T-helper 2 cell treated with Interferon-gamma antibody and Interleukin-4, amounts not matched to agents 5 μg/mL and 100 μg/mL, for 36 hours (primary cell): ENCODE data around the gene DLGAP4.
A peak's percentile ranks its signal among the peaks of the same experiment; 100 is the strongest.

Experiments
- DNase-seq: peaks from one replicate; pipeline ENCODE4 v3.0.0; 2021; ENCODE audit warnings: low spot score
- H3K27ac Mint-ChIP-seq: one replicate; pipeline ENCODE4 v1.8.0; 2021; ENCODE audit warnings: mild to moderate bottlenecking, mixed read lengths
- H3K27me3 Mint-ChIP-seq: one replicate; pipeline ENCODE4 v1.8.0; 2021; ENCODE audit warnings: low read depth, mixed read lengths
- H3K36me3 Mint-ChIP-seq: one replicate; pipeline ENCODE4 v1.8.0; 2021; ENCODE audit warnings: low read depth, mixed read lengths
- H3K4me1 Mint-ChIP-seq: one replicate; pipeline ENCODE4 v1.8.0; 2021; ENCODE audit warnings: low read depth, mixed read lengths
- H3K4me3 Mint-ChIP-seq: one replicate; pipeline ENCODE4 v1.8.0; 2022; ENCODE audit warnings: mild to moderate bottlenecking, moderate library complexity, mixed read lengths
- H3K9me3 Mint-ChIP-seq: one replicate; pipeline ENCODE4 v1.8.0; 2021; ENCODE audit warnings: mixed read lengths

Gene DLGAP4

GRCh38 chr20:36541227-36541767 lies 235.2 kb downstream of the DLGAP4 start, which contains the start of gene MYL9:
Gene MYL9, plus strand, starts transcription at chr20:36541519. Its CDS starts 3,366 bp downstream, at chr20:36544885.
- H3K27ac Mint-ChIP-seq = no peak within 1 kb of the TSS
- H3K27me3 Mint-ChIP-seq = peaks cover 3% of the 10 kb centered on the region
- no peaks in the 10 kb centered on the region for H3K4me1 Mint-ChIP-seq
- peak; percentile 6 for DNase-seq
- H3K36me3 Mint-ChIP-seq = no peaks in the 10 kb centered on the region
- no peak within 1 kb of the TSS for H3K4me3 Mint-ChIP-seq
- no peaks in the 10 kb centered on the region for H3K9me3 Mint-ChIP-seq

- DNase-seq = no peak
- no peak overlapping the region for H3K4me3 Mint-ChIP-seq
- H3K4me1 Mint-ChIP-seq = no peaks in the 10 kb centered on the region
- no peaks in the 10 kb centered on the region for H3K36me3 Mint-ChIP-seq
- H3K9me3 Mint-ChIP-seq = no peaks in the 10 kb centered on the region
- peaks cover 3% of the 10 kb centered on the region for H3K27me3 Mint-ChIP-seq
- no peak overlapping the region for H3K27ac Mint-ChIP-seq
These were observed 235.8 kb downstream of the DLGAP4 start for GRCh38 chr20:36541768-36542488.

GRCh38 chr20:36542516-36543183 lies 236.5 kb downstream of the DLGAP4 start:
- no peaks in the 10 kb centered on the region for H3K9me3 Mint-ChIP-seq
- no peak overlapping the region for H3K4me3 Mint-ChIP-seq
- H3K36me3 Mint-ChIP-seq = no peaks in the 10 kb centered on the region
- H3K27me3 Mint-ChIP-seq = peaks cover 3% of the 10 kb centered on the region
- no peak for DNase-seq
- H3K4me1 Mint-ChIP-seq = no peaks in the 10 kb centered on the region
- H3K27ac Mint-ChIP-seq = no peak overlapping the region

- H3K4me3 Mint-ChIP-seq = no peak overlapping the region
- peaks cover 3% of the 10 kb centered on the region for H3K27me3 Mint-ChIP-seq
- H3K27ac Mint-ChIP-seq = no peak overlapping the region
- H3K4me1 Mint-ChIP-seq = no peaks in the 10 kb centered on the region
- no peaks in the 10 kb centered on the region for H3K36me3 Mint-ChIP-seq
- DNase-seq = no peak
- H3K9me3 Mint-ChIP-seq = no peaks in the 10 kb centered on the region
These were observed 237.3 kb downstream of the DLGAP4 start for GRCh38 chr20:36543184-36544133.

DNA sequence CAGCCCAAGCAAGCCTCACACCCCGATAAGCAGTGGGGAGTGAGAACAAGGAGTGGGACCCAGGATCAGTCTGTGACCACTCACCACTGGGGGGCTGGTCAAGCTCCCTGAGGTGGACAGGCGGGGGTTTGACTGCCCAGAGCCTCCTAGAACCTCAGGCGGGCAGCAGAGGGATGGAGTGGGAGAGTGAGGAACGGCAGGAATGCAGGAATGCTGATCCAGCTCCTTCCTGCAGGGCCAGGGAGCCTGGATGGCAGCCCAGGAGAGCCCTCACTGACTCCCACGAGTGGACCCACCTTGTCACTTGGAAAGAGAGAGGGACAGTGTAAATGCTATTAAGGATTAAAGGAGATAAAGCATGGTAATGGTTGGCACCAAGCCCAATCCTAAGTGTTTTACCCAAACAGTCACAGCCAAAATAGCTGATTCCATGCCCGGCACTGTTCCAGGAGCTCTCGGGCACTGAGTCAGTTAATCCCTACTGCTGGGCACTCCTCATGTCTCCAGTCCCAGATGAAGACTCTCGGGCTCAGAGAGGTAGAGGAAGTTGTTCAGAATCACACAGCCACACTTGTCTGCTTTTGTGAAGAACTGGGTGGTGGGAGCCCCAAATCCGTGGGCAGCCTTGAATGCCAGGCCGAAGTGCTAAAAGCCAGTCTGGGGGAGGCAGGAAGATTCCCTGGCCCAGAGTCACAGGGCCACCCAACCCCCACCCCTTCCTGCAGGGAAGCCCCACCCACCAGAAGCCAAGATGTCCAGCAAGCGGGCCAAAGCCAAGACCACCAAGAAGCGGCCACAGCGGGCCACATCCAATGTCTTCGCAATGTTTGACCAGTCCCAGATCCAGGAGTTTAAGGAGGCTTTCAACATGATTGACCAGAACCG lies 238.2 kb downstream of the DLGAP4 start:
- peaks cover 3% of the 10 kb centered on the region for H3K27me3 Mint-ChIP-seq
- H3K36me3 Mint-ChIP-seq = no peaks in the 10 kb centered on the region
- H3K27ac Mint-ChIP-seq = no peak overlapping the region
- no peaks in the 10 kb centered on the region for H3K9me3 Mint-ChIP-seq
- H3K4me3 Mint-ChIP-seq = no peak overlapping the region
- no peak for DNase-seq
- H3K4me1 Mint-ChIP-seq = no peaks in the 10 kb centered on the region

- Mint-ChIP-seq H3K4me1 (no peaks in the 10 kb centered on the region), H3K36me3 (no peaks in the 10 kb centered on the region), H3K27me3 (no peaks in the 10 kb centered on the region), H3K9me3 (no peaks in the 10 kb centered on the region), H3K4me3 (no peak overlapping the region), H3K27ac (no peak overlapping the region)
- DNase-seq = no peak
These were observed 240.1 kb downstream of the DLGAP4 start for GRCh38 chr20:36546111-36546736.

- DNase-seq = no peak
- H3K27me3 Mint-ChIP-seq = no peaks in the 10 kb centered on the region
- H3K4me3 Mint-ChIP-seq = no peak overlapping the region
- no peaks in the 10 kb centered on the region for H3K4me1 Mint-ChIP-seq
- H3K27ac Mint-ChIP-seq = no peak overlapping the region
- no peaks in the 10 kb centered on the region for H3K9me3 Mint-ChIP-seq
- H3K36me3 Mint-ChIP-seq = no peaks in the 10 kb centered on the region
These were observed 241.3 kb downstream of the DLGAP4 start for GRCh38 chr20:36547186-36548005.

- H3K4me3 Mint-ChIP-seq = no peak overlapping the region
- H3K4me1 Mint-ChIP-seq = no peaks in the 10 kb centered on the region
- DNase-seq = no peak
- H3K36me3 Mint-ChIP-seq = no peaks in the 10 kb centered on the region
- peak overlapping the region; percentile 3 for H3K27ac Mint-ChIP-seq
- no peaks in the 10 kb centered on the region for H3K27me3 Mint-ChIP-seq
- no peaks in the 10 kb centered on the region for H3K9me3 Mint-ChIP-seq
These were observed 241.8 kb downstream of the DLGAP4 start for GRCh38 chr20:36548006-36548315.

- H3K36me3 Mint-ChIP-seq = no peaks in the 10 kb centered on the region
- H3K4me3 Mint-ChIP-seq = no peak overlapping the region
- H3K4me1 Mint-ChIP-seq = no peaks in the 10 kb centered on the region
- H3K27me3 Mint-ChIP-seq = no peaks in the 10 kb centered on the region
- H3K9me3 Mint-ChIP-seq = no peaks in the 10 kb centered on the region
- DNase-seq = no peak
- no peak overlapping the region for H3K27ac Mint-ChIP-seq
These were observed 242.8 kb downstream of the DLGAP4 start for GRCh38 chr20:36548704-36549627.

DNA sequence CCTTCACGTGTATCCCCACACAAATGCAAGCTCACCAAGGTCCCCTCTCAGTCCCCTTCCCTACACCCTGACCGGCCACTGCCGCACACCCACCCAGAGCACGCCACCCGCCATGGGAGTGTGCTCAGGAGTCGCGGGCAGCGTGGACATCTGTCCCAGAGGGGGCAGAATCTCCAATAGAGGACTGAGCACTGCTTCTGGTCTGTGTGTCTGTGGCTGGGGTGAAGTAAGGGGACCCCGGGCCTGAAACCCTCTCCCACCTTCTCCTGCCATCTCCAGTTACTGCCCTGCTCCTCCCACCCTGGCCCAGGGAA lies 243.4 kb downstream of the DLGAP4 start:
- Mint-ChIP-seq H3K4me1 (no peaks in the 10 kb centered on the region), H3K9me3 (no peaks in the 10 kb centered on the region), H3K27me3 (no peaks in the 10 kb centered on the region), H3K4me3 (no peak overlapping the region), H3K36me3 (no peaks in the 10 kb centered on the region), H3K27ac (no peak overlapping the region)
- DNase-seq = no peak

GRCh38 chr20:36549942-36550789 lies 244.0 kb downstream of the DLGAP4 start:
- DNase-seq = no peak
- H3K4me3 Mint-ChIP-seq = no peak overlapping the region
- no peaks in the 10 kb centered on the region for H3K27me3 Mint-ChIP-seq
- H3K36me3 Mint-ChIP-seq = no peaks in the 10 kb centered on the region
- no peaks in the 10 kb centered on the region for H3K9me3 Mint-ChIP-seq
- no peak overlapping the region for H3K27ac Mint-ChIP-seq
- H3K4me1 Mint-ChIP-seq = peaks cover 1% of the 10 kb centered on the region
